NCI-H2081 treated with DMSO at 0.1 percent for 48 hours (cell line): Measurements from ENCODE around the gene CR1L.
"Not testable (repeated sequence)": the region's sequence is repeated elsewhere in the genome, so short reads cannot be mapped to it uniquely, and the experiment has no call there.

Source experiments
- DNase-seq: peaks from one replicate; lab custom pipeline; 2025; lab: John Stamatoyannopoulos, UW

CR1L gene

DNA sequence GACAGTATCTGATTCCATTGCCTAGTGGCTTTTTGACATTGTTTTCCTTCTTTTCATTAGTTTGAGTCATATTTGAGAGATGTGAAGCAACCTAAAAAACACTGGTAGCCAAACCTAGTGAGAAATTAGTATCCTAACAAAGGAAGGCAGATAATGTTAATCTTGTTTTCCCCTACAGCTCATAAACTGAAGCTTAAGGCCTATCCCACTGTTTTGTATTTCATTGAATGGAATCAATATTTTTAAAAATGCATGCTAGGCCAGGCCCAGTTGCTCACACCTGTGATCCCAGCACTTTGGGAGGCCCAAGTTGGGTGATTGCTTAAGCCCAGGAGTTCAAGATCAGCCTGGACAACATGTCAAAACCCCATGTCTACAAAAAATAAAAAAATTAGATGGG, 1.2 kb downstream of the CR1L start:
- DNase-seq: no peak

DNA sequence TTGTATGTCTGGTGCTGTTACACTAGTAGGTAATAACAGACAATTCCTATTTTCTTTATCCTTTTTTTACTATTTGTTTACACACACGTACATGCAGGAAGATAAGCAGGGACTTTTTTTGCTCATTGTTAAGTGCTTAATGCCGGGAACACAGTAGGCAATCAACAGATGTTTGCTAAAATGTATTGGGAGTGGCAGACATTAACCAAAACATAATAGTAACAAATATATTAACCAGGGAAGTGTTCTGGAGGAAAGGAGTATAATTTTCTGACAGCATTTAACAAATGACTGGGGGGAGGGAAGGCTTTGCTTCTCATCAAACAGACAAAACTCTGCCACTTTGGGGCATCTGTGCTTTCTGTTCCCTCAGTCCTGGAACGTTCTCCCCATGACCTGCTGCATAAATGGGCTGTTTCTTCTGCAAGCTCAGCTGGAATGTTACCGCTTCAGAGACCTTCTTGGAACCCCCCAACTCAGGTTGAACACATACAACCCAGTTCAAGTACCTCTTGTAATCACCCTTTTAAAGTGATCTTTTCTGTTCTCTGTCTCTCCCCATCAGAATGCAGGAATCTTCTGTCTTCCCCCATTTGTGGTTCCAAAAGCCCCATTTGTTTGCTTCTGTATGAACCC, 2.1 kb downstream of the CR1L start:
- DNase-seq: no peak

DNA sequence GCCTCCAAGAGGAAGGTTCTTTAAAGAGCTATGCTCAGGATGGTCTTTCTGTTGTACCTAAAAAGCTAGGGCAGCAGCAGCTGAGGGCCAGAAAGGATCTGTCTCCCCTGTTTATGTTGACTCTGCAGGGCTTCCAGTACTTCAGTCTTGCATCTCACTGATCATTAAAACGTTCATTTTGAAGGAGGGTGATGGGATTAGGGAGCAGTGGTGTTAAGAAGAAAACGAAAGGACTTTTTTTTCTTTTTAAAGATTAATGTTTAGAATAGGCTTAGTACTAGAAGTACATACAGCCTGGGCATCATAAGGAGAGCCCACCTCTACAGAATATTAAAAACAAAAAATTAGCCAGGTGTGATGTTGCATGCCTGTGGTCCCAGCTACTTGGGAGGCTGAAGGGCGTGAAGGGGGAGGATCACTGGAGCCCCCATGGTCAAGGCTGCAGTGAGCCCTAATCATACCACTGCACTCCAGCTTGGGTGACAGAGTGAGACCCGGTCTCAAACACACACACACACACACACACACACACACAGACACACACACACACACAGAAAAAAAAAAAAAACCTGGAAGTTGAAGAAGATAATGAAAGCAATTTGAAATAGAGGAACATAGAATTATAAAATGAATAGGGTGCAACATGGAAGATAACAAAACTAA, 2.9 kb downstream of the CR1L start:
- DNase-seq: no peak

DNA sequence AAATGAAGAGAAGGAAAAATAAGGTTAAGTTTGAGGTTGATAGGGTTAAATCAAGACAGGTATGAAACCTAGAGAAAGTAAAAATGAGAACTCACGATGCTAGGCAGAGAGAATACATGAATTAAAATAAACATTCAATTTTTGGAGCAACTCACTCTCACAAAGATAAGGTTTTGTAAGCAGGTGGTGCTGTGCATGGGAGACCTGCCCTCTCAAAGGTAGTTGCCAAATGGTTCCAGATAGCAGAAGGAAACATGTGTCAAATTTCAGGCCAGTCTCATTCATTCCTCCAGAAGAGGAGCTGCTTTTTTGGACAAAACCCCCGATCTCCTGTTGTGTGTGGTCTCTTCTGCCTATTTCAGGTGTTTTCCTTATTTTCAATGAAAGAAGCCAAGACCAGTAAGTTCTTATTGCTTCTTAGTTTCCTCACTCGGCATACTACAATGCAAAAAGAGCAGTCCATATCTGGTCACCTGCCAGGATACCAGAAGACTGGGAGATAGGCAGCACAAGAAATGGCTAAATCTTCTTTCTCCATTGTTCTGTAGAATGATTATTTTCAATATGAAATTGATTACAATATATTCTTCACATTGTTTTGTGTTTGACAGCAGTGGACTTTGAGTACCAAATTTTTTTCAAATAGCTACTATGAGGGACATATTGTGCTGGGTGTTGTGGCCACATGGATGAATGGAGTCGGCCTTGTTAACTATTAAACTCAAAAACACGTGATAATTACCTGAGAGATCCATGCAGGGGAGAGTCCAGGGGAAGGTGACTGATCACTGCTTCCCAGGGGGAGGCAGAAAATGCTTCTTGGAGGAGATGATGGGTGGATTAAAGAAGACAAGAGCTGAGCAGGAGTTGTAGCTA, 3.6 kb downstream of the CR1L start:
- DNase-seq: no peak

DNA sequence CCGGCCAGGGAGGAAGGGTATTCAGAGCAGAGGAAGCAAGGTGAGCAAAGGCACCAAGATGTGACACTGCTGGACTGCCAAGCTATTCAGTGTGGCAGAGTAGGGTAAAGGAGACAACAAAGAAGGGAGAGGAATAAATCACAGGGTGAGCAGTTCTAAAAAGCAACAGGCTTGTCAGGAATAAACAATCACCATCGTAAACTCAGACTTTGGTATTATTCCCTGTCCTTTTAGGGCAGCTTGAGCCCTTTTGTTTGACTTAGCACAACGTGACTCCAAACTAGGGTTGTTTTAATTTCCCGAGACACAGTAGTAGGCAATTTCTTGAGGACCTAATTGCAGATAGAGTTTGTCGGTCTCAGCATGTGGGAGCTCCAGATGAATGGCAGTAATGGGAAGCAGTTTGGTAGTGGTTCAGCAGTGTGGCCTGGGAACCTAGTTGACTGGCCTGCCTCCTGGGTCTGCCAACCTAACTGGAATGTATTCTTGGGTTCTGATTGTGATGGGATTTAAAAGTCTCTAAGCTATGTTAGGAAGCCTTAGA, 4.3 kb downstream of the CR1L start:
- DNase-seq: no peak

DNA sequence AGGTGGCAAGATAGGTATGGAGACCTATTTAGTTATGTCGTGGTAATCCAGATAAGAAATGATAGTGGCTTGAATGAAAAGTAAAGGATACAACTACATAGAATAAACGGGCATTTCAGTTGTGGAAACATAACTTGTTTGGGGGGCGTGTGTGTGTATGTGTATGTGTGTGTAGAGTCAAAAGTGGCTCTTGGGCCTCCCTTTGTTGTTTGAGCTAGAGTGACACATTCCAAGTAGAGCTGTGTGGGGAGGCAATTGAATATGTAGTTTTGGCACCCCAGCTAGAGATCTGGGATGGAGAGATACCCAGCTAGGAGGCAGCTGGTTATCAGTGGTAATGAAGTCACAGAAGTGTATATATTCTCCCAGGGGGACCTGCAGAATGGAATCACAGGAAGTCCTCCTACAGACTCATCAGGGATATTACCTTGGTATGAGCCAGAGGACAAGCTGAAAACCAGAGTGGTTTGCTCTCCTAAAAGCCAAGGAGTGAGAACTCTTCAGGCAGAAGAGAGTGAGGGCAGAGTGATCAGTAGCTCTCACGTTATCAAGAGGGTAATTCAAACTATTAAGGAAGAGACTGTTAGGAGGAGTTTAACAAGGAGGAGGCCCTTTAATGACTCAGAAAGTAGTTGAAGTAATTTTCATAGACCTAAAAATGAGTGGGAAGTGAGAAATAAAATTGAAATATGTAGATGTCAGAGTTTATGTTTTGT, 5.1 kb downstream of the CR1L start:
- no peak for DNase-seq

DNA sequence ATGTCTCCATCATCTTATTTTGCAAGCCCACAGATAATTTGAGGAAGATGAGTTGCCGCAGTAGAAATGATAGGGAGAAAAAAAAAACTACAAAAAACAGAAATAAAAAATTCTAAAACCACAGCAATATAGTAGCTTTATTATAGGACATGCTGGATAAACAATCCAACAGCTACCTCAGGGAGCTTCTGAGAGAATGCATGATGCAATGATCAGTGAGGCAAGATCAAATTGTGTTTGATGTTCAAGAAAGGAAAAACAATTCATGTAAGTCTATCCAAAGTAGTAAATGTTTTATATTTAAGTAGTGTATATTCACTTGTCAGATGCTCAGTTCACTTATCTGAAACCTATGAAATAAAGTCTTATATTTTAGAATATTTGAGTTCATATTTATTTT, 6.7 kb downstream of the CR1L start:
- DNase-seq: no peak

DNA sequence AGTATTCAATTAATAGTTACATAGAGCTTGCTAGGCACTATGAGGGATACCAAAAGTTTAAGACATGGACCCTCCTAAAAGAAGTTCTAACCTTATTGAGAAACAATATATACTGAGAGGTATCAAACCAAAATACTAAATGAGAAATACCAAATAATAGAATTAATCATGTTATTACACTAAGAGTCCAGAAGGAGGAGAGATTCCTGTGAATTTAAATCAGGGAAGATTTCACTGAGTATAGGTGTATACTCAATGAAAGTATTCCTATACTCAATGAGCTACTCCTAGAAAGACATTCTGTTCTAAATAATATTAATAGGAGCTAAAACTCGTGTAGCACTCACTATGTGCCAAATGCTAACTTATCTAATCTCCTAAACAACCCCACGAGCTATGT, 9.4 kb downstream of the CR1L start:
- no peak for DNase-seq

DNA sequence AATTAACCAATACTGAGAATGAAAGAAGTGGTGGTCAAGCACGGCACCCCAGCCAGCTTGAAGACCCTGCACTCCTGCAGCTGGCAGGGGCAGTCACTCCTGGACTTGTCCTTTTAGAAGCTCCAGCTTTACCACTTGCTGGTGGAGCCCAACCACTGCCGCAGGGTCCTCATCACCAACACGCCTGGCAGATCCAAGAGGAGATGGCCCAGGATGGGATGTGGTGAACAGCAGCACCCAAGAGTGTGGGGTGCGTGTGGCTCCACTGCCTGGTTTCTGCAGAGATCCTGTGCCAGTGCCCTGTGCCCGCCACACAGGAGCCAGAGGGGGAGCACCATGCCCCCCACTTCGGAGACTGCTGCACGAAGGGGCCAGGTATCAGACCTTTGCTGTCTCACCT, 13.5 kb downstream of the CR1L start:
- no peak for DNase-seq

DNA sequence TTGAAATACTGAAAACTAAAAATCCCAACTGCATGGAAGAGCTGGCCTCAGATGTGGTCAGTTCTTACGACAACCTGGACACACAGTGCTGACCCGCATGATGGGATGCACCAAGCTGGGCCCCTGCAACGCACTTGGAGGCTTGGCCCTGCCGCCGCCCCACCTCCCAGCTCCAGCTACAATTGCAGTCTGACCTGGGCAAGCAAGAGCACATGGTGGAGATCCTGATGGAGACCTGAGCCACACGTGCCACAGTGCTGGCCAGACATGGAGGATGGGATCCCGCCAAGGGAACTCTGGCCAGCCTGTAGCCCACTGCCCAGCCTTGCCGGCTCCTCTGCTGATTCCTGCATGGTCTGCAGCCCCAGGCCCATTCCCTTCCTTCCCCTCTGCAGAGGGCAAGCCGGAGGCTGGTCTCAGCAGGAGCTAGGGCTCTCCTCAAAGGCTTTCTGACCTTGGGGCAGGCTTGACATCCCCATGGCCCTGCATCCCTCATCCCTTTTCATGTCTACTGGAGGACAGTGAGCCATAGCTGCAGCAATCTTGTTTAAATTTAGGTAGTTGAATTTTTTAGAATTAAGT, 14.1 kb downstream of the CR1L start:
- no peak for DNase-seq

DNA sequence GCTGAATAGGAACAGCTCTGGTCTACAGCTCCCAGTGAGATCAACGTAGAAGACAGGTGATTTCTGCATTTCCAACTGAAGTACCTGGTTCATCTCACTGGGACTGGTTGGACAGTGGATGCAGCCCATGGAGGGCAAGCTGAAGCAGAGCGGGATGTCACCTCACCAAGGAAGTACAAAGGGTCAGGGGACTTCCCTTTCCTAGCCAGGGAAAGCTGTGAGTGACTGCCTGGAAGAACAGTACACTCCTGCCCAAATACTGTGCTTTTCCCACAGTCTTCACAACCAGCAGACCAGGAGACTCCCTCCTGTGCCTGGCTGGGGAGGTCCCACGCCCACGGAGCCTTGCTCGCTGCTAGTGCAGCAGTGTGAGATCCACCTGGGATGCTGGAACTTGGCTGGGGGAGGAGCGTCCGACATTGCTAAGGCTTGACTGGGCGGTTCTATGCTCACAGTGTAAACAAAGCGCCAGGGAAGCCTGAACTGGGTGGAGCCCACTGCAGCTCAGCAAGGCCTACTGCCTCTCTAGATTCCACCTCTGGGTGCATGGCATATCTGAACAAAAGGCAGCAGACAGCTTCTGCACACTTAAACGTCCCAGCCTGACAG, 14.7 kb downstream of the CR1L start:
- DNase-seq: no peak

DNA sequence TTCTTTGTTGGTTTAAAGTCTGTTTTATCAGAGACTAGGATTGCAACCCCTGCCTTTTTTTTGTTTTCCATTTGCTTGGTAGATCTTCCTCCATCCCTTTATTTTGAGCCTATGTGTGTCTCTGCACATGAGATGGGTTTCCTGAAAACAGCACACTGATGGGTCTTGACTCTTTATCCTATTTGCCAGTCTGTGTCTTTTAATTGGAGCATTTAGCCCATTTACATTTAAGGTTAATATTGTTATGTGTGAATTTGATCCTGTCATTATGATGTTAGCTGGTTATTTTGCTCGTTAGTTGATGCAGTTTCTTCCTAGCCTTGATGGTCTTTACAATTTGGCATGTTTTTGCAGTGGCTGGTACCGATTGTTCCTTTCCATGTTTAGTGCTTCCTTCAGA, 16.5 kb downstream of the CR1L start:
- DNase-seq: not testable (repeated sequence)

DNA sequence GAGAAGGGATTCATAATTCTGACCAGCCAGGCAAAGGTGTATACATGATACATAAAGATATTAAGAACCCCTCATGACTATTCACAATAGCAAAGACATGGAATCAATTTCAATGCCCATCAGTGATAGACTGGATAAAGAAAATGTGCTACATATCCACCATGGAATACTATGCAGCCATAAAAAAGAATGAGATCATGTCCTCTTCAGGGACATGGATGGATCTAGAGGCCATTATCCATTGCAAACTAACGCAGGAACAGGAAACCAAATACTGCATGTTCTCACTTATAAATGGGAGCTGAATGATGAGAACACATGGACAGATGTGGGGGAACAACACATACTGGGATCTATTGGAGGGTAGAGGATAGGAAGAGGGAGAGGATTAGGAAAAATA, 21.4 kb downstream of the CR1L start:
- no peak for DNase-seq

DNA sequence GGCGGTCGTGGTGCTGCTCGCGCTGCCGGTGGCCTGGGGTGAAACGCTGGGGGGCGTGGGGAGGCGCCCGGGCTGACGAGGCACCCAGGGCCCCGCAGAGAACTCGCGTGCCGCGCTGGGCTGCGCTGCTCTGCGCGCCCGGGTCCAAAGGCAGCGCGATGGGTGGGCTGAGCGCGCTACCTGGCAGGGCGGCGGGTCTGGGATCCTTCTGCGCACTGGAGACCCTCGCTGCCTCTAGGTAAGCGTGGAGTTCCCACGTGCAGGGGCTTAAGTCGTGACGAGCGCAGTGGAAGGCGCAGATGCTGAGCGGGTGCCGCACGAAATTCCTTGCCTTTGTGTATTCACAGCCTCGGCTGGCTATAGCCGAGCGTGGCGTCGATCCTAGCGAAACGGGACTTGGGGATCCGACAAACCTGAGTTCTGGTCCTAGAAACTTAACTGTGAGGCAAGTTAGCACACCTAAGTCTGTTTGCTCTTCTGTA, 24.6 kb downstream of the CR1L start:
- no peak for DNase-seq

DNA sequence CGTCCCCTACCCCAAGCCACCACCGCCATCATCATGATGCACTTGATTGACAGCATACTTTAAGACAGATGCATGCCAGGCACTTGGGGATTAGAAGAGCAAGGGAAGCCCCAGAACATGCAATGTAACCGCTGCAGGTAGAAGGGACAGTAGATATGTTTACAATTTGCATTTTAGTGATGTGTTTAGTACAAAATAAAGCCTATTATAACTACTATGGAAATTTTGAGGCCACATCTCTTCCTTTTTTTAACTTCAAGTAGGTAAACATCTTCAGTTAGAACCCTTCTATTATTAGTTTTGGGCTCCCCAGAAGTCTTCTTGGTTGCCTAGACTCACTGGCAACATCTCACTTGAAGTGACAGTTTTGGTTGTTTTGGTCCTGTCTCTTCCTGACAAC, 25.3 kb downstream of the CR1L start:
- no peak for DNase-seq

DNA sequence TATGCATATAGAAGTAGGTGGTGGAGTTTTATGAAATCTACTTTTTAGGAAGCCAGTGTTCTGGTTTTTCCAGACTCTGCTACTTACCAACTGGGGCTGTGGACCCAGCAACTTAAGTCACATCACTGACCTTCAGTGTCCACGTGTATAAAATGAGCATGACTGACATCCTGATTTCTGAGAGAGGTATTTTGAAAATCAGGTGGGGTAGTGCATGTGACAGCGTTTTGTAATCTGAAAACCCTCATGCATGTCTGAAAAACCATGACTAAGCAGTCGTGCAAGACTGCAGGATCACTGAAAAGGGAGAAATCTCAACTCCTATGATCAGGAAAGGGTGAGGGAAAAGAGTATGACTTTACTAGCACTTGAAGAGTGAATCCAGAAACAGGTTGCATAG, 26.1 kb downstream of the CR1L start:
- DNase-seq: no peak

DNA sequence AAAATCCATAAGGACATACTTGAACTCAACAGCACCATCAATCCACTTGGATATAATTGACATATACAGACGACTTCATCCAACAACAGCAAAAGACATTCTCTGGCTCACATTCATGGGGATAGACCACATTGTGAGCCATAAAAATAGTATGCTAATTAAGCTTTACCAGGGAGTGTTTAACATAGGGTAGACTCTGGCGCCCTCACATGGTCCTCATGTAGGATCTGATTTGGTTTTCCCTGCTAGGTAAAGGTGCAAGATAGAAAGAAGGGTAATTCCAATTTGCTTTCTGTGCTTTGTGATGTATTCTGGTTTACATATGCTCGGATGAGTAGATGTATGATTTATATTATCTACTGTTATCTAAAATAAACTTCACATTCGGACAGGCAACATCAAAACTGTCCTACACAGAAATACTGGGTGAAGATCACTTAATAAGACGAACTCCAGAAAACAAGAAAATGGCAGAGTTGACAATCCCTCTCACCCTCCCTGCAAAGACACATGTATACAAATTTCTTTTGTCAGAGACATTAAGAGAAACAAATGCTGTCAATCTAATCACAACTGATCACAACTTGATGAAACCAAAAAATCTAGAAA, 27.7 kb downstream of the CR1L start:
- peak; percentile 43 for DNase-seq

DNA sequence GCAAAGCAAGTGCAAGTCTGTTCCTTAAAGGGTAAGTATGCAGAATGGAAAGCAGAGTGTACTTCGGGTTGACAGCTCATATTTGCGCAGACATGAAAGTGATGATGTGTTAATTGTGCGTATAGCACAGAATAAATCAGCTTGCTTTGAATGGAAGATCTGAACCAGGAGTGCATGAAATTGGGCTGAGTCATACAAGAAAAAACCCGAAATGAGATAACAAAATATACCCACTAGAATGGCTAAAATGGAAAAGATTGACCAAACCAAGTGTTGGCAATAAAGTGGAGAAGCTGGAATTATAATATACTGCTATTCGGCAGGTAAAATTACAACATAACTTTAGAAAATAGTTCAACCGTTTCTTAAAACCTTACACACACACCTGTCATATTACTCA, 28.5 kb downstream of the CR1L start:
- no peak for DNase-seq

DNA sequence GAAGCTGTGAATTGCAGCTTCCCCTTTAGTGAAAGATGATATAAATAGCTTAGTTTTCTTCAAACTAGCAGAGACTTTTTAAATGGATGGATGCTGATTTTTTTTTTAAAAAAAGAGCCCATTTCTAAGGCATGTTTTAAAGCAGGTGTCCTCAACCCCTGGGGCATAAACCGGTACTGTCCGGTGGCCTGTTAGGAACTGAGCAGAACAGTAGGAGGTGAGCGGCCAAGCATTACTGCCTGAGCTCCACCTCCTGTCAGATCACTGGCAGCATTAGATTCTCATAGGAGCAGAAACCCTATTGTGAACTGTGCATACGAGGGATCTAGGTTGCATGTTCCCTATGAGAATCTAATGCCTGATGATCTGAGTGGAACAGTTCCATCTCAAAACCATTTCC, 31.2 kb downstream of the CR1L start:
- DNase-seq: no peak

DNA sequence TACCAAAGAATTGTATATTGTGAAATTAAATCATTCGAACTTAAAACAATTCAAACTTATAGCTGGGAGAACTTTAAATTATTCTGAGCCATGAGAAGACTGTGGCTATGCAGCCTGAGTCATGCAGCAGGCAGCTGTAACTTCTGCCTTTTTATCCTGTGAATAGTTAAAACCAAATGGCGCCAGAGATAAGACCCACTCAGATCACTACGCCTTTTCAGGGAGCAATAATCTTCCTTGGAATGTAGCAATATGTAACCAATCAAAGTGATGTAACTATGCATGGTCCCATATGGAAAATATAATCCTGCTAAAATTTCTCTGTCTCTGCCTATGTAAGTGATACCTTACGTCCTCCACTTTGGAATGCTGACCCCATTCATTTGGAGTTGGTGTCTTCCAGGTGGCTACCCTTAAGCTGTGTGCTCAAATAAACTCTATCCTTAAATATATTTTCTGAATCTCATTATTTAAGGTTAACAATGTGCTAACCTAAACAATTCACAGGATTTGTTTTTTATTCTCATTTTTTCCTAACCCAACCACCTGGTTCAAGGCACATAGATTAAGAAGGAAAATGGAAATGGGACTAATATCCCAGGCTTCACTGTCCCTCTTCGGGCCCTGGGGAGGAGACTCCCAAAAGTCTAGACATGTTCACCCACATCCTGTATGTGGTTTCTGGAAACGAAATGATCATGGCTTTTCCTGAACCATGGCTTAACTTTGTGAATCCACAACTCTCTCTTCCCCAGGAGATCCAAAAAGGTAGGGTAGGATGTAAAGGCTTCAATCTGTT, 35.9 kb downstream of the CR1L start:
- not testable (repeated sequence) for DNase-seq
